Colonic mucosa (tissue), 4 donors: ENCODE measurements around the gene ZNF784. TPM values are rescaled to one million over a fixed set of nuclear protein-coding genes. Genes with fewer than 3 reads are reported as not detected.

Source experiments
- DNase-seq: peaks from one replicate; pipeline ENCODE4 v3.0.0-alpha.2; 2020
- H3K27ac ChIP-seq: fragments of 200-600 bp; one replicate; pipeline ENCODE4 v1.8.0; 2021
- H3K27me3 ChIP-seq: fragments of 200-600 bp; one replicate; pipeline ENCODE4 v1.8.0; 2021
- H3K36me3 ChIP-seq: fragments of 200-600 bp; one replicate; pipeline ENCODE4 v1.8.0; 2021
- H3K4me1 ChIP-seq: fragments of 200-600 bp; one replicate; pipeline ENCODE4 v1.8.0; 2021; ENCODE audit warnings: mild to moderate bottlenecking
- H3K4me3 ChIP-seq: fragments of 200-600 bp; one replicate; pipeline ENCODE4 v1.8.0; 2021
- H3K9ac ChIP-seq, 2 donors: one replicate each; pipeline ENCODE4 v1.7.0; 2013; ENCODE audit warnings: control low read depth in 2 of 2, low read depth in 2 of 2, low read length in 2 of 2
- H3K9me3 ChIP-seq: fragments of 200-600 bp; one replicate; pipeline ENCODE4 v1.8.0; 2021
- intact Hi-C: fragments of 100-400 bp; cut with DNase I; formaldehyde crosslinking; loops from one replicate; pipeline ENCODE4 v1.14.1; 2022
- total RNA-seq, 2 donors: library from RNA; stranded (reverse); fragmentation: NEBNext Ultra II Directional in 1 of 2; extraction: Animal tissue kit (Norgen Biotek cat#: 25700) in 1 of 2; gene quantifications; one replicate each; pipeline ENCODE4 v1.2.1, GENCODE V29; 2021
- TF ChIP-seq, protein P1 (sequence below): fragments of 200-600 bp; IDR thresholded peaks from one replicate; pipeline ENCODE4 v1.8.0; 2022; ENCODE audit warnings: antibody characterized with exemption, mild to moderate bottlenecking
- donor health status: healthy.
- donor health status: DM: no; HTN: no; CAD: no.
- donor health status: DM: no; HTN: no; CAD: no.

Gene ZNF784
- total RNA-seq, 2 donors from 2014 or later = 9.9 to 10.2 TPM

DNA sequence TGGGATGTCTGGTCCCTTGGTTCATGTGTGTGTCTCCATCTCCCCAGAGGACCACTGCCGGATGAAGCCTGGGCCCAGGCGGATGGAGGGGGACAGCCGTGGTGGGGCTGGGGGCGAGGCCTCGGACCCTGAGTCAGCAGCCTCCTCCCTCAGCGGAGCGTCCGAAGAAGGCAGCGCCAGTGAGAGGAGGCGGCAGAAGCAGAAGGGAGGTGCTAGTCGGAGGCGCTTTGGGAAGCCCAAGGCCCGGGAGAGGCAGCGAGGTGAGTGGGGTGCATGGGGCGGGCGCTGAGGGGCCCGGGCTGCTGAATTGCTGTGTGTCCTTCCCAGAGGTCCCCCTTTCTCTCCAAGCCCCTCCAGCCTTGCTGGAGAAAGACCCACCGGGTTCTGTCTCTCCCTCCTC lies 26.9 kb upstream of the ZNF784 start:
- no peaks in the 10 kb centered on the region for H3K9me3 ChIP-seq
- no peak overlapping the region for H3K4me3 ChIP-seq
- intact Hi-C loops = no loop called here
- peaks cover 6% of the 10 kb centered on the region for H3K4me1 ChIP-seq
- no peak for DNase-seq
- H3K9ac ChIP-seq = no peak overlapping the region
- no peak overlapping the region for H3K27ac ChIP-seq
- H3K27me3 ChIP-seq = no peaks in the 10 kb centered on the region
- TF ChIP-seq, protein P1, sequence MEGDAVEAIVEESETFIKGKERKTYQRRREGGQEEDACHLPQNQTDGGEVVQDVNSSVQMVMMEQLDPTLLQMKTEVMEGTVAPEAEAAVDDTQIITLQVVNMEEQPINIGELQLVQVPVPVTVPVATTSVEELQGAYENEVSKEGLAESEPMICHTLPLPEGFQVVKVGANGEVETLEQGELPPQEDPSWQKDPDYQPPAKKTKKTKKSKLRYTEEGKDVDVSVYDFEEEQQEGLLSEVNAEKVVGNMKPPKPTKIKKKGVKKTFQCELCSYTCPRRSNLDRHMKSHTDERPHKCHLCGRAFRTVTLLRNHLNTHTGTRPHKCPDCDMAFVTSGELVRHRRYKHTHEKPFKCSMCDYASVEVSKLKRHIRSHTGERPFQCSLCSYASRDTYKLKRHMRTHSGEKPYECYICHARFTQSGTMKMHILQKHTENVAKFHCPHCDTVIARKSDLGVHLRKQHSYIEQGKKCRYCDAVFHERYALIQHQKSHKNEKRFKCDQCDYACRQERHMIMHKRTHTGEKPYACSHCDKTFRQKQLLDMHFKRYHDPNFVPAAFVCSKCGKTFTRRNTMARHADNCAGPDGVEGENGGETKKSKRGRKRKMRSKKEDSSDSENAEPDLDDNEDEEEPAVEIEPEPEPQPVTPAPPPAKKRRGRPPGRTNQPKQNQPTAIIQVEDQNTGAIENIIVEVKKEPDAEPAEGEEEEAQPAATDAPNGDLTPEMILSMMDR = no peak
- H3K36me3 ChIP-seq = no peaks in the 10 kb centered on the region

DNA sequence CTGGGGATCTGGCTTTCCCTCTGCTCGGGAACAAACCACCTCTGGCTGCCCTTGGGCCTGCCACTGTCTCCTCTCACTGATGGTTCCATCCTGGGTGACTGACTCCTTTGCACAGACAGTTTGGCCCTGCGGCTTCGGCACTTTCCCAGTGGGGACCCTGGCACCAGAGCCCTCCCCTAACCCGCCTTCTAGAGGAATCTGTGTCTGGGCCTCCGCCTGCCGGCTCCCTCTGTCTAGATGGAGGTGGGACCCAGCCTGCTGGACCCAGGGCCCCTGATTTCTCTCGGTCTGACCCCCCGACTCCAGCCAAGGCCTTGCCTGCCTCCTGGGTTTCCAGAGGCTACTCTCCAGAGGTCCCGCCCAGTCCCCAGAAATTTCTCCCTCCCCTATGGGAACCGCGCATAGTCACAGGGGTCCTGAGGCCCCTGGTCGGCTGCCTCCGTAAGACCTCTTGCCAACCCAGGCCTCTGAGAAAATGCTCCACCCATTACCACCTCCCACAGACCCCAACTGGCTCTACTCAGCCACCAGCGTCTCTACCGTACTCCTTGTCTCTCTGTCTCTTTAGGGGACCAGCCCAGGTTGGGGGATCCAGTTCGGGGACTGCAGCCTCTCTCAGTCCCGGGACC lies 26.4 kb upstream of the ZNF784 start:
- Histone ChIP-seq H3K9ac (no peak overlapping the region), H3K27me3 (no peaks in the 10 kb centered on the region), H3K9me3 (no peaks in the 10 kb centered on the region), H3K4me1 (peaks cover 4% of the 10 kb centered on the region), H3K4me3 (no peak overlapping the region), H3K36me3 (no peaks in the 10 kb centered on the region), H3K27ac (no peak overlapping the region)
- no peak for DNase-seq
- intact Hi-C loops = no loop called here
- TF ChIP-seq, protein P1 = no peak

DNA sequence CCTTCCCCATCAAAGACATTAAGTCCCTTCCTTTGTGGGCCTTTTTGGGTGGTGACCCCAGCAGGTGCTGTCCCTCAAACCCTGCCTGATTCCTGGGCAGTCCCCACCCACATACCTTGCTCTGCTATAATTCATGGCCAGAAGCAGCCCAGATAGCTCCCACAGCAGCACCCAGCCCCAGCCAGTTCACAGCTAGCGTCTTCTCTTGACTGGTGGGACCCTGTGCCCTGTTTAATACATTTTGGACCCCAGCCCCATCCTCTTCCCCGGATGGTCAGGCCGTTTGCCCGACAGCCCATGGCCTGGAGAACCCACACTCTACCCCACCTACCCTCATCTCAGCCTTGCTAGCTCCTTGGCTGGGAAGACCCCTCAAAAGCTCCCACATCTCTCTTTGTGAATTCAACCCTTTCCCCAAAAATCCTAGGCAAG lies 25.8 kb upstream of the ZNF784 start:
- no peak overlapping the region for H3K9ac ChIP-seq
- H3K27ac ChIP-seq = no peak overlapping the region
- peaks cover 4% of the 10 kb centered on the region for H3K4me1 ChIP-seq
- H3K36me3 ChIP-seq = no peaks in the 10 kb centered on the region
- intact Hi-C loops = no loop called here
- H3K9me3 ChIP-seq = no peaks in the 10 kb centered on the region
- DNase-seq = no peak
- no peaks in the 10 kb centered on the region for H3K27me3 ChIP-seq
- TF ChIP-seq, protein P1 = no peak
- no peak overlapping the region for H3K4me3 ChIP-seq

DNA sequence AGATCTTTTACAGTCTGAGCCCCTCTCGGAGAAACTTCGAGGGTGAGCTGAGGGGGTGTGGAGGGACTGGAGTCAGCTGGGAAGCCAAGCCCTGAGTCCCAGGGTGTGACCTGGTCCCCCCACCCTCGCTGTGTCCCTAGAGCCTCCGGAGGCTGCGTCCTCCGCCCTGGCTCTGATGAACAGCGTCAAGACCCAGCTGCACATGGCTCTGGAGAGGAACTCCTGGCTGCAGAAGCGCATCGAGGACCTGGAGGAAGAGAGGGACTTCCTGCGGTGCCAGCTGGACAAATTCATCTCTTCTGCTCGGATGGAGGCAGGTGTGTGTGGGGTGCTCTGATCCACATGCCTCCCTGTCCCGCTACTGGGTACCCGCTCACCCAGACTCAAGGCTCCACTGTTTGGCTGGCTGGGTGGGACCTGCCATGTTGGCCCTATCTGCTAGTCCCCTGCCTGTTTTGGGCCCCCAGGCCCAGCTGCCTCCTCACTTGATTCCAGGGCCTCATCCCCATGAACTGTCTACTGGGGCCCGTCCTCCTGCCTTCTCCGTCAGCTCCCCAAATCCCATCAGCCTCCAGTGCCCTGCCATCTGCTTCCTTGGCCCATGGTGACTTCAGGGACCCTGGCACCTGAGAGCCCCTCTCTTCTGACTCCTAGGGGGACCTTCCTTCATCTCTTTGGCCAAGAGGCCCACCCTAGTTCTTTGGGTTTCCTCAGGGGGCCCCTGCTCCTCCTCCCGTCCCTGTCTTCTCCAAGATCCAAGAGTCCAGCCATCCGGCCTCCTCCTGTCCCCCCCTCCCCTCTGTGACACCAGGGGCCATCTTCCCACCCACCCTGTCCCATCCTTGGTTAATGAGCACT lies 25.1 kb upstream of the ZNF784 start:
- no peak for DNase-seq
- H3K9me3 ChIP-seq = no peaks in the 10 kb centered on the region
- H3K9ac ChIP-seq = peak overlapping the region in 1 of 2 donors; percentile 75
- H3K27me3 ChIP-seq = no peaks in the 10 kb centered on the region
- intact Hi-C loops = no loop called here
- peak overlapping the region; percentile 51 for H3K4me3 ChIP-seq
- H3K36me3 ChIP-seq = no peaks in the 10 kb centered on the region
- H3K4me1 ChIP-seq = peaks cover 8% of the 10 kb centered on the region
- no peak overlapping the region for H3K27ac ChIP-seq
- TF ChIP-seq, protein P1 = no peak

DNA sequence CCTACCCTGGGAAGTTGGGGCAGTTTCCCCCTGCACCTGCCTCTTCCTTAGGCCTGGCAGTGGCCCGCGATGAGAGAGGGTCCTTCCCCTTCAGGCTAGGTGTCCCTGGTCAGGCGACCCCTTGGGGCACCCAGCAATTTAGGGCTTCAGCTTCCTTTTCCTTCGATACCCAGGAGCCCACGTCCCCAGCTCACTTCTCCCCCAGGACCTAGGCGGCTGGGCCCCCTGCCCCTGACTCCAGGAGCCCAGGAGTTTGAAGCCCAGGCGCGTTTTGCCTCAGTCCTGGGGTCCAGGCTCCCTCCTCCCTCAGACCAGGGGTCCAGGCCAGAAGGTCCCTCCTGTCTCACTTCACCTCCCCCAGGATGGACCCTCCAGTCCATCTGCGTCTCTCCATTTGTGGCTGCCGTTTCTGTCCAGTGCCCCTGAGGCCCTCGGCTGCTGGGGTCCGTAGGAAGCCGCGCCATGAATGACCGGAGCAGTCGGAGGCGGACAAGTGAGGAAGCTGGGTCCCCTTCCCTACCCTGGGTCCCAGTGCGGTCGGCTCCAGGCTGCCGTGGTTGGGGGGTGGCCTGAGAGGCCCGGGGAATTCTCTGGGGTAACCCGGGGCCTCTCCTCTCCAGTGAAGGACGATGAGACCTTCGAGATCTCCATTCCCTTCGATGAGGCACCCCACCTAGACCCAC lies 24.4 kb upstream of the ZNF784 start:
- peak overlapping the region; percentile 74 to 75 for H3K9ac ChIP-seq
- H3K36me3 ChIP-seq = no peaks in the 10 kb centered on the region
- H3K27me3 ChIP-seq = no peaks in the 10 kb centered on the region
- peak overlapping the region; percentile 10 for H3K27ac ChIP-seq
- H3K9me3 ChIP-seq = no peaks in the 10 kb centered on the region
- no peak for DNase-seq
- intact Hi-C loops = no loop called here
- H3K4me1 ChIP-seq = peaks cover 13% of the 10 kb centered on the region
- TF ChIP-seq, protein P1 = no peak
- H3K4me3 ChIP-seq = peak overlapping the region; percentile 51
